SIG-M5 treated with dmso at 0.1 percent for 504 hours (cell line): ENCODE results near the gene ATP6V0C.
A peak's percentile ranks its signal among the peaks of the same experiment; 100 is the strongest.
"Not testable (repeated sequence)": the region's sequence is repeated elsewhere in the genome, so short reads cannot be mapped to it uniquely, and the experiment has no call there.

Experiments
- DNase-seq: peaks from one replicate; lab custom pipeline; 2025; ENCODE audit not compliant: unreplicated experiment; lab: John Stamatoyannopoulos, UW

Gene ATP6V0C

DNA sequence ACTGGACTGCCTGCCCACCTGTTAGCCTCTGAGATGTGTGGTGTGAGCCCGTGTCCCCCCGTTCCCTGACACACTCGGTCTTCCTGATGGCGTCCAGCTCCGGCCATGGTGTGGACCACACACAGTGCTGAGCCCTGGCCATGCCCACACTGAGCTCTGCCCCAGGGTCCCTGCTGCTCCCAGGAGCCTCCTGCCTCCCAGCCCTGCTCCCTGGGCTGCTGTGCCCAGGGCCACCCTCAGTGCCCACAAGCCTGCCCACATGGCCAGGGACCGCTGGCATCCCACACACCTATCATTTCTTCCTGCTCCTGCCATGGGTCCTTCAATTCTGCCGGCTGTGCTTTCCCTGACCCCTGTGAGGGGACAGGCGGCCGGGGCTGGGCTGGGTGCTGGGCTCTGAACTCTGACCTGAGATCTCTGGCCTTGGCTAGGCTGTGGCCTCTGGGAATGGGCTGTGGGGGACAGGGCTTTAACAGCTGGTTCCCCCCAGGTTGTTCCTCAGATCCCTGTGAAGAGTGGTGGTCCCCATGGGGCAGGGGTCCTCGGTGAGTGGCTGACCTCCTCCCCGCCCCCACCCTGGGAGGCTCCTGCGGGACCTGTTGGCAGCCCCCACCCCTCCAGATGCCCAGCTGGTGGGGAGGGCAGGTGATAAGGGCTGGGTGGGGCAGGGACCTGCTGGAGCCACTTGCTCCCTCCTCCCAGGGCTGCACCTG, 13.5 kb downstream of the ATP6V0C start:
- no peak for DNase-seq

DNA sequence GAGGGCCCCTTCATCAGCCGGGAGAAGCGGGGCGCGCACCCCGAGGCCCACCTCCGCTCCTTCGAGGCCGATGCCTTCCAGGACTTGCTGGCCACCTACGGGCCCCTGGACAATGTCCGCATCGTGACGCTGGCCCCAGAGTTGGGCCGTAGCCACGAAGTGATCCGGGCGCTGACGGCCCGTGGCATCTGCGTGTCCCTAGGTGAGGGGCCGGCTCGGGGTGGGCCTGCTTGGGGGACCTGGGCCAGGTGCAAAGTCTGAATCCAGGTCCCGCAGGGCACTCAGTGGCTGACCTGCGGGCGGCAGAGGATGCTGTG, 14.0 kb downstream of the ATP6V0C start:
- DNase-seq = no peak

DNA sequence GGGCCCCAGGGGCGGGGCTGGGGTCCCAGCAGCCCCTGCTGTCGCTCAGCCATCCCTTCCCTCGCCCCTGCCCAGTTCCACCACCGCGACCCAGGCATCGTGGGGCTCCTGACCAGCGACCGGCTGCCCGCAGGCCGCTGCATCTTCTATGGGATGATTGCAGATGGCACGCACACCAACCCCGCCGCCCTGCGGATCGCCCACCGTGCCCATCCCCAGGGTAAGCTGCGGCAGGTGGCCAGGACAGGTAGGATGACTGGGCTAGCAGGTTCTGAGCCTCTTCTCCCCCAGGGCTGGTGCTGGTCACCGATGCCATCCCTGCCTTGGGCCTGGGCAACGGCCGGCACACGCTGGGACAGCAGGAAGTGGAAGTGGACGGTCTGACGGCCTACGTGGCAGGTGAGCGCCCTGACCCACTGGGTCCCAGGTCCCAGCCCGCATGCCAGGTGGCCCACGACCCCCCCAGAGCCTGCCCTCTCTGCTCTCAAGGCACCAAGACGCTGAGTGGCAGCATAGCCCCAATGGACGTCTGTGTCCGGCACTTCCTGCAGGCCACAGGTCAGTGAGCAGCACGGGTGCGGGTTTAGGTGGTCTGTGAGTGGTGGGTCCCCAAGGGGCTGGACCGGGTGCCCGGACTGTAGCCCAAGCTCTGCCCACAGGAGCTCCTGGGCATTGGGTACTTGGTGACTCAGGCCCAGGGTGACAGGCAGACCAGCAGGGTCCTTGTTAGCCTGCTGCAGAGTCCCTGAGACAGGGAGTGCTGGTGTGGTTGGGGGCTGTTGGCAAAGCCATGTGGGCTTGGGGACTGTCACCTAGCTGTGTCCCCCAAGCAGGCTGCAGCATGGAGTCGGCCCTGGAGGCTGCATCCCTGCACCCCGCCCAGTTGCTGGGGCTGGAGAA, 14.7 kb downstream of the ATP6V0C start:
- no peak for DNase-seq

DNA sequence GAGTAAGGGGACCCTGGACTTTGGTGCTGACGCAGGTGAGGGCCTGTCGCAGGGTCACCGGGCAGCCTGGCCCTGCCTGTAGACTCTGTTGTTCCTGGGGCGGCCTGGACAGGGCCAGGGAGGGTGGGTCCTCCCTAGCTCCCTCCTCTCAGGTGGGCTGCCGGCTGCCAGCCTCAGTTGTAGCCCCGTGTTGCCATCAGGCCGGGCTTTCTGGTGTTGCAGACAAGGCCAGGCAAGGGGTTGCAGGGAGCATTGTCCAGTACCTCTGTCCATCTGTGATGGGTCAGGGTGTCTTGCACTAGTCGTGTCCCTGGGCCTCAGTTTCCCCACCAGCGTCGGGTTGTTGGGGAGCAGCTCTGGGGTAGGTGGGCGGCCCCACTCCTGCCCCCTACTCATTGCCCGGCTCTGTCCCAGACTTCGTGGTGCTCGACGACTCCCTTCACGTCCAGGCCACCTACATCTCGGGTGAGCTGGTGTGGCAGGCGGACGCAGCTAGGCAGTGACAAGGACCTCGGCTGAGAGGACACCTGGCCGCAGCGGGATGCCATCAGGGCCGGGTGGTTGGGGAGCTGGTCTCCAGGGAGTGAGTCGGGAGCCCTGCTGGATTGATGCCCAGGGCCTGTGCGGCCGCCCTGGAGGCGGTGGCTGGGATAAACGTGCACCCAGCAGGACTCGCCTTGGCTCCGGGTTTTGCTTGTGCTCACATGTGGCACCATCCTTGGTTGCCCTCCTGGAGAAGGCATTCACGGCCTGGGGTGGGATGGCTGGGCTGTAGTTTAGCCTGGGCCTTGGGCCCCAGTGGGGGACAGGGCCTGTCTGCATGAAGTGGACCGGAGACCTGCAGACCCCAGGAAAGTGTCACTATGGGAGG, 15.5 kb downstream of the ATP6V0C start:
- no peak for DNase-seq

DNA sequence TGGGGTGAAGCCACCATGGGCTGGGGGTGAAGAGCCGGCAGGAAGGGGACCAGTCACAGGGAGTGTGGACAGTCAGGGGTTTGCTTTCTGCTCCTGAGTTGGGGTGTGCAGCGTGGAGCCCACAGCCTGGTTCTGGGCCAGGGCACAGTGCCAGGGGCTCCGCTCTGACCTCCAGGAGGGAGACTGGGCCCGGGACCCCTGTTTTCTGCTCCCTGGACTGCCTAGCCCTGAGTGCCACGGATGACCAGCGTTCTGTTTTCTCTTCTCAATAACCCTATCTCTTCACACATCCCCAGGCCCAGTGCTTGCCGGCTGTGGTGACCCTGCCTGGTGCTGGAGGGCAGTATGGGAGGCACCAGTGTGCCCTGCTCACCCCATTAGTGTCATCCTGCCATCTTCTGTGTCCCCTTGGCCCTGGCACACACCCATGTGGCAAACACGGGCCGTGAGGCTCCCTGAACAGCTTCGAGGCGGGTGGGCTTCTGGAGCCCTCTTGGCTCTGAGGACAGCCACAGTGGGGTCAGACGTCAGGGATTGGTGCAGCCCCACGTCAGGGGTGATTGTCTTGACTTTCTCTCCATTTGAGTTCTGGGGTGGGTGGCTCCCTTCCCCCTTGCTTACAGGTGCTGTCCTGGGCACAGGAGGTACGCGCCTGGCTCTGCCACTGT, 16.3 kb downstream of the ATP6V0C start:
- DNase-seq = no peak

DNA sequence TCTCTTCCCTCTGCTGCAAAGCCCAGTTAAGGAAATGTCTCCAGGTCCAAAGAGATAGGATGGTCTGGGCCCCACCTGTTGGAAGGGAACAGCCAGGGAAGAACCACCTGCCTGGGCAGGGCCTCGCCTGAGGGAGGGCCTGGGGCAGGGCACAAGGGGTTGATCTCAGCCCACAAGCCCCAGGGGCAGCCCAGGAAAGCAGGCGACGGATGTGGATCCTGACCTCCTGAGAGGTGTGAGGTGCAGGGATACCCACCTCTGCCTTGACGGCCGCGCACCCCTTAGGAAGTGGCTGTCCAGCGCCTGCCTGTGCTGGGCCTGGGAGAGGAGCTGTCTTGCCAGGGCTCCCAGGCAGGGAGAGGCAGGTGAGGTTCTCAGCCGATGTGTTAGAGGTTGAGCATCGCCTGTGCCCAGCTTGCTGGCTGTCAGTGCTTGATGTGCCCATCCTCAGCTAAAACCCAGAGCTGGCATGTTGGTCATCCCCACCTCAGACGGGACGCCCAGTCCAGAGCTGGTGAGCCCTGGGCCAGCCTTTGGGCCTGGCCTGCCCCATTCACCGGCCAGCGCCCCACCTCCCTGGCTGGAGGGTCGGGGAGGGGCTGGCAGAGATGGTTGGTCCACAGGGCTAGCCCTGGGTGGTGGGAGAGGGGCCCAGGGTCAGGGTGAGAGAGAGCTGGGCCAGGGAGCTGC, 17.0 kb downstream of the ATP6V0C start:
- DNase-seq = no peak

DNA sequence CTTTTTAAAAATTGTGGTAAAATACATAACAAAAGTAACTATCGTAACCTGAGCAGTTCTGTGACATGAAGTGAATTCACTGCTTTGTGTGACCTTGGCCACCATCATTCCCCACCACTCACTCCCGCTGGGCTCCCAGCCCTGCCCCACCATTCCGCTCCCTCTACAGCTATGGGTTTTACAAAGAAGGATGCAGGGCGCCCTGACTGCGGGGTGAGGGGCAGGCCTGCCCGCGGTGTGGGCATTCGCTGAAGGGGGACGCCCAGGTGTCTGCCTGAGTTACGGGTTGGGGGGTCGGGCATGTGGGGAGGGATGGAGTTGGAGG, 17.6 kb downstream of the ATP6V0C start, which contains the start of gene CEMP1:
Gene CEMP1 (minus strand): TSS at position 38 of the 325 bp plus-strand sequence. CDS start 335 bp downstream, outside the sequence.
- no peak for DNase-seq

DNA sequence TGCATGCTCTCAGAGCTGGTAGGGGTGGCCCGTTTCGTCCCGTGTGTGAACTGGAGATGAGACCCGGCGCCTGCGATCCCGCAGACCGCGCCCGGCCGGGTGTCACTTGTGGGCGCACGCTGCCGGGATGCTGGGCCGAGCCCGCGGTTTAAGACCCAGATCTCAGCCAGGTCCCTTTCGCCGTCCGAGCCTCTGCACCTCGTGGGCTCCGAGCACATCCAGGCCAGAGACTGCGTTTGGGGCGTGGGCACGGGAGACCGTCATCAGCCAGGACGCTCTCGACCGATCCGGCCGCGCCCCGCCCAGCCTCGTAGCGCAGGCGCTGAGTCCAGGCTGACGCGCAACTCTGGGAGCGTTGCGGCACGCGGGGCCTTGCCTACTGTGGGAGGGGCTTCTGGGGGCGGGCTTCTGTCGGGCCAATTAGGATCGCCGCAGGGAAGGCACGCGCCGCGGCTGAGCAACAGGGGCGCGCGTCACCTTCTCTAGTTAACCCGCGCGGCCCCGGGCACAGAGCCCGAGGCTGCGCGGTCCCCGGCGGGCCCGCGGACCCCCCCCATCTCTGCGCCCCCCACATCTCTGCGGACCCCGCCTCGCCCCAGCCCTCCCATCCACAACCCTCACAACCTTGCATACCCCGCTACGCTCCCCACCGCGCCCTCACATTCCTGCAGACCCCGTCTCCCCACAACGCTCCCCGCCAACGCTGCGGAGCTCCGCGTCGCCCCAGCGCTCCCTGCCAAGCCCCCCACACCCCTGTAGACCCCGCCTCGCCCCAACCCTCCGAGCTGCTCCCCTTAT, 18.1 kb downstream of the ATP6V0C start:
- DNase-seq = peak; percentile 94

DNA sequence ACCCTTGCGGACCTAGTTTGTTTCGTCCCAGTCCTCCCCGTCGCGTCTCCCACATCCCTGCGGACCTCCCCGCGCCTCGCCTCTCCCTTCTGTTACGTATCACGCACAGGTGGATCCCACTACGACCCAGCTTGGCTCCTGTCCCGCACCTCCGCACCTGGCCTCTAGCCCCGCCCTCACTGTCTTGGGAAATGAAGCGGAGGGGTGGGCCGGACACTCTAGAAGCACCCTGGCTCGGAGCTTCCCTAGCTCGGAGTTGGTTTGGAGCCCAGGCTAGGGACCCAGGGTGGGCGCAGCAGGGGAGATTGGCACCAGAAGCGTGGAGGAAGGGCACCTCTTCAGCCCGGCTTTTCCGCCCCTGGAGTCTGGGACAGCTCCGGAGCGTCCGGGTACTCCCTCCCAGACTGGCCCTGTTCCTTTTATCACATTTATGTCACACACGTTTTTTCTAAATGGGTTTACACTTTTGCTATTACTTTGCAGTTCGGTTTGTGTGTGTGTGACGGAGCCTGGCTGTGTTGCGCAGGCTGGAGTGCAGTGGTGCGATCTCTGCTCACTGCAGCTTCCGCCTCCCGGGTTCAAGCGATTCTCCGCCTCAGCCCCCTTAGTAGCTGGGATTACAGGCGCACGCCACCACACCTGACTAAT, 18.9 kb downstream of the ATP6V0C start:
- peak; percentile 58 for DNase-seq

DNA sequence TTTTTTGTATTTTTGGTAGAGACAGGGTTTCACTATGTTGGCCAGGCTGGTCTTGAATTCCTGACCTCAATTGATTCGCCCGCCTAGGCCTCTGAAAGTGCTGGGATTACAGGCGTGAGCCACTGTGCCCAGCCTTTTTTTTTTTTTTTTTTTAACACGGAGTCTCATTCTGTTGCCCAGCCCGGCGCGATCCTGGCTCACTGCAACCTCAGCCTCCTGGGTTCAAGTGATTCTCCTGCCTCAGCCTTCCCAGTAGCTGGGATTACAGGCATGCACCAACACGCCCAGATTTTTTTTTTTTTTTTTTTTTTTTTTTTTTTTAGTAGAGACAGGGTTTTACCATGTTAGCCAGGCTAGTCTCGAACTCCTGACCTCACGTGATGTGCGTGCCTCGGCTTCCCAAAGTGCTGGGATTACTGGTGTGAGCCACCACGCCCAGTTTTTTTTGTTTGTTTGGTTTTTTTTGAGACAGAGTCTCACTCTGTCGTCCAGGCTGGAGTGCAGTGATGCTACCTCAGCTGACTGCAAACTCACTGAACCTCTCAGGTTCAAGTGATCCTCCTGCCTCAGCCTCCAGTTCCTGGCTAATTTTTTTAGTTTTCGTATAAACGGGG, 19.5 kb downstream of the ATP6V0C start:
- DNase-seq = not testable (repeated sequence)

DNA sequence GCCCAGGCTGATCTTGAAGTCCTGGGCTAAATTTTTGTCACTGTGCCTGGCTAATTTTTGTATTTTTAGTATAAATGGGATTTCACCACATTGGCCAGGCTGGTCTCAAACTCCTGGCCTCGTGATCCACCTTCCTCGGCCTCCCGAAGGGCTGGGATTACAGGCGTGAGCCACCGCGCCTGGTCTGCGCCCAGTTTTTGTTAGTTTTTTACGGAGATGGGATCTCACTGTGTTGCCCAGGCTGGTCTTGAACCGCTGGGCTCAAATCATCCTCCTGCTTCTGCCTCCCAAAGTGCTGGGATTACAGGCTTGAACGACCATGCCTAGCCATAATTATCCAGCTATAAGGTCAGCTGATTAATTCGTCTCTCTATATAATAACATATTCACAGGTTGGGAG, 20.2 kb downstream of the ATP6V0C start:
- no peak for DNase-seq

DNA sequence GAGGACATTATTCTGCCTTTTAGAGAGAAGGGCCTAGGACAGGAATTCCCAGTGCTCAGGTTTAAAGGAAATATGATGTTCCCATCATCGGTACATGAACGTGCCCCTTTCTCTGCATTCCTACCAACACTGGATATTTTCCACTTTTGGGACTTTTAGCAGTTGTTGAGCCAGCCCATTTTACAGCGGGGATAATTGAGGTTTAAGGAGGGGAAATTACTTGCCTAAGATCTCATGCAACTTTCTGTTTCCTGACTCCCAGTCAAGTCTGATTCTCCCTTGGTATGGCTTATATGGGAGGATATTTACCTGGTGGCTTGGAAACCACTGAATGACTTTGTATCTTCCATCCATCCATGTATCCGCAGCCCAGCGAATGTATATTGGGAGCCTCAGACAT, 20.6 kb downstream of the ATP6V0C start:
- DNase-seq = not testable (repeated sequence)

DNA sequence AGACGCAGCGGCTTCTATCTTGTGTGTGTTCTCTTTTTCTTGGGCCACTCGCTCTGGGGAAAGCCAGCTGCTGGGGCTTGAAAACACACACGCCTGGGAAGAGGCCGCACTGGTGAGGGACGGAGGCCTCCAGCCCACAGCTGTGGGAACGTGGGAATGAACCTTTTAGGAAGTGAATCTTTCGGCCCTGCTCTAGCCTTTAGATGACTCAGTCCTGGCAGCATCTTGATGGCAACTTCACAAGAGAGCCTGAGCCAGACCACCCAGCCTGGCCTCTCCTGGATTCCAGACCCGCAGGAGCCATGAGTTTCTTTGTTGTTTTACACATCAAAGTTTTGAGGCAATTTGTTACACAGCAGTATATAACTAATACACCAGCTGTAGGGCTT, 21.9 kb downstream of the ATP6V0C start:
- peak; percentile 64 for DNase-seq

DNA sequence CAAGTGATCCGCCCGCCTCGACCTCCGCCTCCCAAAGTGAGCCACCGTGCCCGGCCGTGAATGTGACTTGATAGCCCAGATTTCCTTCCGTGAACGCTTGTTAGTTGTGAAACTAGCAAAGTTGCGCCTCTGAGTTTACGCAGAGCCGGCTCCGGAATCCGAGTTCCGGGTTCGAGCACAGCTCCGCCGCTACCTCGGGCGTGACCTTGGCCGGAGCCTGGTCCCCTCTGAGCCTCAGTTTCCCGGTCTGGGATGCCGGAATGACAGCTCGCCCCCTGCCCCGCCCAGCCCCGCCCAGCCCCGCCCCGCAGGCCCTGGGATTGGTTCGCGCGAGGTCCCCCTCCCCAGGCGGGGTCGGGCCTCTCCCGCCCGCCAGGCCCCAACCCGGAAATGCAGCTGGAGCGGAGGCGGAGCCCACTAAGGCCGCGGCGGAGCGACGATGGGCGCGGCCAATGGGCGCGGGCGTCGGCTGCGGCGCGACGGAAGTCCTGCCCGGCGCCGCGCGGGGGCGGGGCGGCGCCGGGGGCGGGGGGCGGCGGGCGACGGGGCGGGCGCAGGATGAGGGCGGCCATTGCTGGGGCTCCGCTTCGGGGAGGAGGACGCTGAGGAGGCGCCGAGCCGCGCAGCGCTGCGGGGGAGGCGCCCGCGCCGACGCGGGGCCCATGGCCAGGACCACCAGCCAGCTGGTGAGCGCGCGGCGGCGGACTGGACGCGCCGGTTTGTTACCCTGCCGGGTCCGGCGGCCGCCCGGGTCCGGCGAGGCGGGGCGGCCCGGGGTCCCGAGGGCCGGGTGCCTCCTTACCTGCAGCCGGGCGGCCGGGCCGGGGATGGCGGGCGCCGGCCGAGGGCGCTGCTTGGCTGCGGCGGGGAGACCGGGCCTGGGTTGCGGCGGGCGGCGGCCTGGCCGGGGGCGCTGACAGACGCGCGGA, 24.0 kb downstream of the ATP6V0C start, which contains the start of gene PDPK1:
Gene PDPK1 (plus strand): TSS at position 571 of the 929 bp plus-strand sequence. CDS start 92 bp downstream, at position 663.
- peak; percentile 87 for DNase-seq

DNA sequence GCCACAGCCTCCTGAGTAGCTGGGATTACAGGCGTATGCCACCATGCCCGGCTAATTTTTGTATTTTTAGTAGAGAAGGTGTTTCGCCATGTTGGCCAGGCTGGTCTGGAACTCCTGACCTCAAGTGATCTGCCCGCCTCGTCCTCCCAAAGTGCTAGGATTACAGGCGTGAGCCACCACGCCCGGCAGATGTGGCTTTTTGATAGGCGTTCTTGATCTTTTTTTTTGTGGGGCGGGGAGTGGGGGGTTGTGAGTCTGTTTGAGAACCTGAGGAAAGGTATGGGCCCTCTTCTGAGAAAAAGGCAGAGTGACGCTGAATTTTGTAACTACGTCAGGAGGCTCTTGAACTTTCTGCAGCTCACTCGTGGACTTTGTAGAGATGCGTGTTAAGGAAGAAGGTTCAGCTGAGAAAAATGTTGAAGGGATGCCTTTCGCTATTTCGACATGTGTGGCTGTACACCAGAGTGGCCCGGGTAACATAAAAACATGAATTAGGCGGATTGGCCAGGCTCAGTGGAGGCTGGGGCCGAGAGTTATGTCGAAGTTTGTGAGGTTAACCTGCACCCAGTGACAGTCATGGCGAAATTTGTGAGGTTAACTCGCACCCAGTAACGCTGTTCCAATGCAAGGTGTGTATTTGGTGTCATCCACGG, 25.6 kb downstream of the ATP6V0C start:
- DNase-seq = not testable (repeated sequence)

DNA sequence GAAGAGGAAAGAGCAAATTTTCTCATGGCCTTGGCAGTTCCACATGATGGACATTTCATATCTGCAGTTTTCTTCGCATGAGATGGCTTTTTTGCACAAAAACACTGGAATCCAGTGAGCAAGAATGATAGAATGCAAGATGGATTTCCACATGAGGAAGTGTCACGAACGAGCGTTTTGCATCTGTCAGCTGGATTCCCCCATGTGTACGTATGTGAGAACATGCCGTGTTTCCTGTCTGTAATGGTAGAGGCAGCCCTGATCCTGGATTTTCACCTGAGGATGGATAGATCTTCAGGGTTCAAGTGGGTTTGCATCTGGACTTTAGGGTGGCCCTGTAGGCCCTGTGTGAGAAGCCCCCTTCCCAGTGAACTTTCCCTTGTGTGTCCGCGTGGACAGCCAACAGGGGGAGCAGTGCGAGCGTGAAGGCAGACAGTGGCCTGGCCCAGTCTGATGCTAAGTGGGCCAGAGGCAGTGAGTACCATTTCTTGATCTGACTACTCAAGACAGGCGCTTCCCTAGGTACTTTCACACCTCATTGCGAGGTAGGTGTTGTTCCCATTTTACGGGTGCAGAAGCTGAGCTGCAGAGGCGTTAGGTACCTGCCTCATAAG, 26.2 kb downstream of the ATP6V0C start:
- not testable (repeated sequence) for DNase-seq
